Smooth muscle cell of the umbilical artery (primary cell): Measurements from ENCODE around the gene RNF125. TPM values are rescaled to one million over a fixed set of nuclear protein-coding genes. Genes with fewer than 3 reads are reported as not detected.

Source experiments
- total RNA-seq: library from RNA; depleted of rRNA; stranded (reverse); fragments of >200 nt; gene quantifications from 2 replicates; pipeline ENCODE4 v1.2.3, GENCODE V29; 2014

RNF125 gene
- 0.23 TPM in 1 of 2 replicates, not detected in the other for total RNA-seq

DNA sequence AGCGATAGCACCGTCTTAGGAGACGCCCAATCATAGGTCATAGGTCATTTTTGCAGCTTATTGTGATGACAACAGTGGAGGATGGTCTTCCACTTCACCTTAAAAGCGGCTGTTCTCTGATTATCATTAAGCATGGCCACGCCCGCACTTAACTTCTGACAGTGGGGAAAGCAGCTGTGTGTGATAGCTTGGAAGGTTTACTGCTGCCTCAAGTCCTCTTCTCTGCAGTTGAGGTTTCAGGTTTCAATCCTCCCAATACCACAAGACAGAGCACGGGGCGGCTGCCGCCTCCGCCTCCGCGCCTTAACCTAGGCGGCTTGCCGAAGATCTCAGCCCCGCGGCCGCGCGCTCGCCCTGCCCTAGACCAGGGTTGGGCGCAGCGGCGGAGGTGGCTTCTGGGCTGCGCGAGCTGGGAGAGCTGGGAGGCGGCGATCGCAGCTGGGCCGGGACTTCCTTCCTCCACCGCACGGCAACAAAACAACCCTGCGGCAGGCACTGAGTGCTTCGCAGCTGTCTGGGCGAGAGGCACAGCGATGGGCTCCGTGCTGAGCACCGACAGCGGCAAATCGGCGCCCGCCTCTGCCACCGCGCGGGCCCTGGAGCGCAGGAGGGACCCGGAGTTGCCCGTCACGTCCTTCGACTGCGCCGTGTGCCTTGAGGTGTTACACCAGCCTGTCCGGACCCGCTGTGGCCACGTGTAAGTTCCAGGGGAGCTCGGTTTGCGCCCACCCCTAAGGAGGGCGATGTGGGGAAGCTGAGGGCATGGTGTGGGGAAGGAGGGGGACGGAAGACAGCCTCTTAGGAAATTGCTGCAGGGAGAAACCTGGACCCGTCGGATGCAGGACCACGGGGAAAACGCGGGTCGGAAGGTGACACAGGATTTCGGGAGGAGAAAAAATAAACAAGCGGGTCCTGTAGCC, at the start of gene RNF125:
RNF125 (plus strand) TSS at position 495 of the 920 bp plus-strand sequence; CDS start at position 534, 39 bp downstream.

DNA sequence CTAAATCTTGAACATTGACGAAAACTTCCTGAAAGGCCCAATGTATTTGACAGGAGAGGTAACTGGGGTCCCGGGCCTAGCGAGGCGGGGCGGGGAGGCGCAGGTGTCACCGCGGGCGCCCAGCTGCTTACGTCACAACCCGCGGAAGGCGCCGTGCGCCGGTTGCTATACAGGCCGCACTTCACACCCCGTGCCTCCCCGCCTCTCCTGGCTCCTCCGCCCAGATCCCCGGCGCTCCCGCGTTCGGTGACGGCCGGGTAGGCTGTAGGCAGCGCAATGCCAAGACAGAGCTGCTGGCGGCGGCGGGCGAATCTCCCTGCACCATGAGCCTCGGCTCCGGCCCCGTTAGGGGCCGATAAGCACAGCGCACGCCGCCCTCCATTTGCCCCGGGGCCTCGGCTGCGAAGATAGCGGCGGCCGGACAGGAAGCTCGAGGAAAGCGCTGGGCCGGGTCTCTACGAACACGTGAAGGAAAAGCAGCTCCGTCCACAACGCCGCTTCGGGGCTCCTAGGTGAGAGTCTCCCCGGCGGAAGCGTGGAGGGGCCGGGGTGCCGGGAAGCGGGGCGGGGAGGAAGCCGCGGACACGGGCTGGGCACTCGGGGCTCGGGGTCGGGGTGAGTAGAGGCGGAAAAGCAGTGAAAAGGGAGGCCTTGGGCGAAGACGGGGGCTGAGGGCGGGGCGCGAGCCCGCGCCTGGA, 73.2 kb downstream of the RNF125 start, which contains the start of gene RNF138:
RNF138 (plus strand) TSS at position 151 of the 698 bp plus-strand sequence. CDS start 903 bp downstream, outside the sequence.

Other genes starting within 250 kb of the RNF125 start
- 53.2 and 57.2 TPM in 2 replicates for gene TRAPPC8, start 75.7 kb upstream of the RNF125 start, total RNA-seq
- 12.5 and 16.3 TPM in 2 replicates for gene RNF138, start 73.0 kb downstream of the RNF125 start, total RNA-seq
- gene MEP1B, start 171.2 kb downstream of the RNF125 start, total RNA-seq = not detected in 2 replicates